Sigmoid colon (tissue), 4 donors: ENCODE data around the gene WDR48.

Source experiments
- CTCF ChIP-seq, 4 experiments: fragments of 450-650 bp in 3 of 4; fragments of 200-600 bp in 1 of 4; IDR thresholded peaks; one replicate each; pipeline ENCODE4 v1.5.1; 2016 to 2019; ENCODE audit warnings: antibody characterized with exemption in 4 of 4, mild to moderate bottlenecking in 3 of 4, moderate library complexity in 2 of 4
- POLR2A ChIP-seq, 2 donors: fragments of 450-650 bp; IDR thresholded peaks; one replicate each; pipeline ENCODE4 v1.6.1; 2016; ENCODE audit warnings: antibody characterized with exemption in 2 of 2, mild to moderate bottlenecking in 2 of 2, moderate library complexity in 2 of 2
- POLR2AphosphoS5 ChIP-seq, 4 donors: sonication (generic); formaldehyde crosslinking; IDR thresholded peaks; one replicate each; pipeline ENCODE4 v1.6.1; 2017; ENCODE audit warnings: antibody characterized with exemption in 4 of 4

- no peak for TF ChIP-seq POLR2A (IDR thresholded peaks at IDR 0.05)
- TF ChIP-seq POLR2AphosphoS5 (IDR thresholded peaks at IDR 0.05), result no peak
- TF ChIP-seq CTCF (IDR thresholded peaks at IDR 0.05), result no peak
These were observed 77.1 kb downstream of the WDR48 start for GRCh38 chr3:39128951-39129350.
